Activated CD4-positive, CD25-positive, alpha-beta regulatory T cell treated with anti-CD3 and anti-CD28 coated beads, Interleukin-2, amount 50 U/mL, for 16 hours (primary cell): ENCODE data around the gene ITGBL1.
"Not testable (repeated sequence)": the region's sequence is repeated elsewhere in the genome, so short reads cannot be mapped to it uniquely, and the experiment has no call there.

Experiments
- DNase-seq: peaks from one replicate; pipeline ENCODE4 v3.0.0-alpha.2; 2020; ENCODE audit warnings: low read depth, low spot score

ITGBL1 gene

DNA sequence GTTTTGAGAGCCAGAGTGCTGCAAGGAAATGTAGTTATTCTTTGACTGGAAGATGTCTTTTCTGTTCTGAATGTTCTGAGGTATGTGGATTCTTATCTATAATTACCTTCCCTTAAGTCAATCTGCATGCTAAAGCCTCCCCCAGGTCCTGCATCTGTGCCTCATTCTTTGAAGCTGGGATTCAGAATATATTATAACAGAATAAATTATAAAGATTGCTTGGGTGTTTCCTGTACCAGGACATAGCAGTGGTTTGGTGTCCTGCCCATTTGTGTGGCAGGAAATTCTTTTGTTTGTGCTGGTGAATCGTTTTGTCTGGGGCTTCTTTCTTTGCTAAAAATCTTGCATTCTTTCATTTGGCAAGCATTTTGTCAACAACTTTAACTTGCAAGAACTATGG is 60.2 kb downstream of the ITGBL1 start:
- DNase-seq = no peak

DNA sequence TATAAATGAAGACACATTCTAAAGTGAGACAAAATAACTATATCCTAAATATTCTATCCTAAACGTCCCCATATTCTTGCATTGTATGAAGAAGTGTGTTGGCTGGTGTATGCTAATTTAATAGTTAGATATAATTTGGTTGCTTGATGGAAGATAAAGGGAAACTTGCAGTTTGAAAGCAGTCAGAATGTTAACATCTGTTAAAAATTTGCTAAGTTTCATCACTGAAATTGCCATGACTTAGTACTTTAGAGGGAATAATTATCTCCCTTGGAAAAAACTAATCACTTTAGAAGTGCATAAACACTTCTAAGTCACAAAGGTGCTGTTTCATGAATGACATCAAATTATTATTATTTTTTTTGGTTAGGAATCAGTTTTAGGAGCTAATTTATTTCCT is 61.6 kb downstream of the ITGBL1 start:
- DNase-seq = no peak

DNA sequence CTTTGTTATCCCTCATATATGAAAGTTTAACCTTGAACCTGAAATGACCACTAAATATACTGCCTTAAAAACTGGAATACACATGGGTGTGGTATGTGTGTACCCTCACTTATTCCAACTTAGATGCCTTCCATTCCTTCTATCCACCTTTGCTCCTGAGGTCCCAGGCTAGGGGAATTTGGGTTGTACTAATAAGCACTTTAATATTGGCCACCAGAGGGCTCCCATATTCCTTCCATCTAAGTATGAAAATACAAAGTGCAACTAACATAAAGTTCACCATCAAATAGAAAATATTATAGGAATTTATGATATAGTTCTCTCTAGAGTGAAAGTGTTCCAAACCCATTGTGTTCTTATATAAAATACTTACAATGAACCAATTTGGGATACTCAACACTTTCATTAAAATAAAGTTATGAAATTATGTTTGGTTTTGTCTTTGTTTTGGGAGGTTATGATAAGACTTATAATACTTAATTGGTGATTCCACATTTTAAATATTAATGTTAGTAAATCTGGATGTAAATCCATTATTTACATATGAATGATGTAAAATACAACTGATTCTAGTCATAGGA is 62.3 kb downstream of the ITGBL1 start:
- DNase-seq = no peak

DNA sequence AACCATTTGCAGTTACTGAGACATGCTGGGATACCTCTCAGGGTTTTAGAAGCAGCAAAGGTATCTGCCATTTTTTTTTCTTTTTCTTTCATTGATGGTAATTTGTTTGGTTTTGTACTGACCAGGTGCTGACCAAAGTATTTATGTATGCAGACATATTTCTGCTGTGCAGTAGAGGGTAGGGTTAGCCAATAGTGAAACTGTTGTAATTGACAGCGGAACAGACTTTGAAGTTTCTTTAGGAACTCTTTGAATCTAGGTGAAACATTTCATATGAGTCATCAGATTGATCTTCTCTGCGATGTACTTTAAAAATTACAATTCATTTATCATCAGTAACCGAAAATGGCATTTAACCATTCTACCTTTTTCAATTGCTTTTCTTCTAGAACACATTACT is 63.0 kb downstream of the ITGBL1 start:
- no peak for DNase-seq

DNA sequence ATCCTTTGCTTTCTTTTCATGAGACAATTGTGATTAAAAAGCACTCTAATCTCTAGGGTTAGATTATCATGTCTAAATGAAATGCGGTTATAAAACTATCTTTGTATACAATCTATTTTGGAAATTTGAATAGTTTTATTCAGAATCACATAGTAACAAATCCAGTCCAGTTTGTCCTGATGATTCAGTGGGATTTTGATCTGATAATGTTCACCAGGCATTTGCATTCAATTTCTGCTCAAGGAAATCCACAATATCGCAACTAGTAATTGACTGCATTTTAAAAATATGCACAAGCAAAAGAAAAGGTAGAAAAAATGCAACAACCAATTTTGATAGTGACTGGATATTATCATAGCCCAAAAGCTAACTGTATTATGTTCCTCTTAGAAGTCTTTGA is 63.8 kb downstream of the ITGBL1 start:
- no peak for DNase-seq

DNA sequence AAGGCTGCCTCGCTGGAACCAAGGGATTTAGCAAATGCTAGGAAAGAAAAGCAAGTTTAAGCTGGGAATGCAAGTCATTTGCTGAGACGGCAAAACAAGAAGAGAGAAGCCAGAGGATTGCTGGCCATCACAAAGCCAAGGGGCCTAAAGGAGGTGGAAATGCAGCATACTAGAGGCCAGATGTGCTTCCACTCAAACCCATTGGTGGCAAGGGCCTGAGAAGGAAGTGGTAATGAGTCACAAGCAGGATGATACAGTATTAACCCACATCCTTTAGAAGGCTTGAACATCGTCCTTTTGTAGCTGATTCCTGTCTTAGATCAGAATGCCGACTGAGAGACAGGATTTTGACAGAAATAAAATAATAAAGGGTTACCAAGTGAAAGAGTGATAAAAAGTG is 68.2 kb downstream of the ITGBL1 start:
- DNase-seq = no peak

DNA sequence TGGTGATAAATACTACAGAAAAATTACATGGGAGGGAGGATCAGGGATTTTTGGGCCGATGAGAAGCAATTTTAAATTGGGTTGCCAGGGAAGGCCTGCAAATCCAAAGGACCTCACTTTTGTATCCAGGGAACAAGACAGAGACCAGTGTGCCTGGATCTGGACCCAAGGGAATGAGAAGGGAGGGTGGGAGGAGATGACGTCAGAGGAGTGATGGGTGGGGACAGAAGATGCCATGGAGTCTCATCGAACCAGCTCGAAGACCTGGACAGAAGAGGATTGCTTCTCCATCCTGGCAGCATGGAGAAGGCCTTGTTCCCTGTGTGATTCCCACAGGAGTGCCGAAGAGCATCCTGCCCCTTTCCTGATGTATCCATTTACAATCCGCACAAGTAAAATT is 68.9 kb downstream of the ITGBL1 start:
- no peak for DNase-seq

DNA sequence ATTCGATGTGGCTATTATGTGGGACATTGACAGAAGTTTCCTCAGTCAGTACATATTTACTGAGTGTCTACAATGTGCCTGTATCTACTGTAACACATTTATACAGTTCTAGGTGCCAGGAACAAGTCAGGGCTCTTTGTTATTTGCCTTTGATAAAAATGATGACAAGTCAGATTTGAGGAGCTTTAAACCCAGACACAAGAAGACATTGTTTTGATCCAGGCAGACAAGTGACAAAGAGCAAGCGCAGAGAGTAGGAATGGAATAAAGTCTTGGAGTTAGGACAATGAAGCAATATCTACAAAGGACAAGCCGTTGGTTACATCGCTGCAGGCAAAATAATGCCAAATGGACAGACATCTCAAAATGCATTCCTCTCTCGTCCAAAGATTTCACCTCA is 70.1 kb downstream of the ITGBL1 start:
- DNase-seq = no peak

DNA sequence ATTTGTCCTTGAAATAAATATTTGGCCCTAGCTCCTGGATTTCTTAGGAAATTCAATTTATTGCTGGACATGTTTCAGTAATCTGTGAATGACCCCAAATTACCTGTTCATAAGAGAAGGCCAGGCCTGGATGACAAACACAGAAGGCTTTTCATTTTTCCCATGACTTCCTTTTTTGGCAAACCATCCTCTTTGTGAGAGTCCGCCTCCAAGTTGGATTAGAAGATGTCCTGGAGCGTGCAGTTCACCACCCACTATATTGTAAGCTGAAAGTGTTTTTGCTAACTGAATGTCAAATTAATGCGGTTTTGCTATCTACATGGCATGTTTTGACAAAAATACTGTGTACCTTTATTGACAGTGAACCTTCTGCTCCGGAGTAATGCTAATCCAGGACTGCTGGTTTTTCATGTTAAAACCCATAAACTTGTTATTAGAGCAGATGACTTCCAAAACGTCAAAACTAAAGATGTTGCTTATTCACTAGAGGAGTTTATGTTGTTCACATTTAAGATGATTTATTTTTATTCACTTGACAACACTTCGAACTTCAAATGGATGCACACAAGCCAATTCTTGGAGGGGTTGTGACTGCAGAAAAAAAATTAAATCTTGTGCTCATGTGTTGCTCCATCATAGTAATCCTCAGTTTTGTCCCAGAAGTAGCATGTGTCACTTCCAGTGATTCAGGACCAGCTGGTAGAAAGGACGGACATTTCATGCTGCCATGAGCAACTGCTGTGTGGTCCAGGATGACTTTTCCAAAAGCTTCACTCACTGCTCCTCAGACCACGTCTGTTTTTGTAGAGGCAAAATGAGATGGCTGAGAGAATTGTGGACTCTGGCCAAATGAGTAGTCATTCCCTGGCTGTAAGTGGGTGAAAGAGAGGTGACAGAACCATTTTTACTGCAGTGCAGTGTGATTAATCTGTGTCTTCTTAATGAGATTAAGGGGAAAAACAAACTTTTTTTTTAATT is 71.0 kb downstream of the ITGBL1 start:
- no peak for DNase-seq

DNA sequence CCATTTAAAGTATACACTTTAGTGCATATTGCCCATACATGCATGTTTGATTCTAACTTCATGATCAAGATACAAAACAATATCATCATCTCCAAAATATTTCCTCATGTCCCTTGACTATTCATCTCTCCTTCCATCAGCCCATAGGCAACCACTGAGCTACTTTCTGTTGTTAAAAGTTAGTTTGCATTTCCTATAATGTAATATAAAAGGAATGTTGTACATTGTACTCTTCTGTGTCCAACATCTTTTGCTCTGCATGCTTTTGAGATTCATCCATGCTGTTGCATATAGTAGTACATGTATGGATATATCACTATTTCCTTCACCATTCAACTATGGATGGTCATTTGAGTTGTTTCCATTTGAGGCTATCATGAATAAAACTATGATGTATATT is 74.7 kb downstream of the ITGBL1 start:
- no peak for DNase-seq

DNA sequence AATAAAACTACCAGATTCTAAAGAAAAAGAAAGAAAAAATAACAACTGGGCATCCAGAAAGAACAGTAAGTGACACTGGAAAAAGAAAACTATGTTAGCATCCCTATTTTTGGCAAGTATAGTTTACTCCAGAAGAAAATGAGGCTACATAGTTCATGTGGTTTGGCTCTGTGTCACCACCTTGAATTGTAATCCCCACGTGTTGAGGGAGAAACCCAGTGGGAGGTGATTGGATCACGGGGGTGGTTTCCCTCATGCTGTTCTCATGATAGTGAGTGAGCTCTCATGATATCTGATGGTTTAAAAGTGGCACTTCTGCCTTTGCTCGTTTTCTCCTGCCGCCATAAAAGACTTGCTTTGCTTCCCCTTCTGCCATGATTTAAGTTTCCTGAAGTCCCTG is 76.9 kb downstream of the ITGBL1 start:
- DNase-seq = no peak

DNA sequence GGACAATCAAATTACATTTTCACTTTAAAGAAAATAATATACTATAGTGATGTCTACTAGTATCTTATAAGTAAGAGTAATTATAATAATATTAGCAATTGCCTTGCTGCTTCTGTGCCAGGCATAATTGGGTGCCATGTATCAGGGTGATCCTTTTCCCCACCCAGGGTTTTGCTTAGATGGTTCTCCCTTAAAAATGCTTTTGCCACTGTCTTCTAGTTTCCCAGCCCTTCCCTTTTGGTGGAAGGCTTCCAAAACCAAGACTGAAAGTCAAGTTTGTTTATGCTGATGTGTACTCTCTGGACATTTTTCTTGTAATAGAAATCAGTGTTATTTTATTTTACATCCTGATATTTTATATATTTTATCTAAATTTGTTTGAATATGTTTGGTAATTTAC is 77.8 kb downstream of the ITGBL1 start:
- DNase-seq = no peak

DNA sequence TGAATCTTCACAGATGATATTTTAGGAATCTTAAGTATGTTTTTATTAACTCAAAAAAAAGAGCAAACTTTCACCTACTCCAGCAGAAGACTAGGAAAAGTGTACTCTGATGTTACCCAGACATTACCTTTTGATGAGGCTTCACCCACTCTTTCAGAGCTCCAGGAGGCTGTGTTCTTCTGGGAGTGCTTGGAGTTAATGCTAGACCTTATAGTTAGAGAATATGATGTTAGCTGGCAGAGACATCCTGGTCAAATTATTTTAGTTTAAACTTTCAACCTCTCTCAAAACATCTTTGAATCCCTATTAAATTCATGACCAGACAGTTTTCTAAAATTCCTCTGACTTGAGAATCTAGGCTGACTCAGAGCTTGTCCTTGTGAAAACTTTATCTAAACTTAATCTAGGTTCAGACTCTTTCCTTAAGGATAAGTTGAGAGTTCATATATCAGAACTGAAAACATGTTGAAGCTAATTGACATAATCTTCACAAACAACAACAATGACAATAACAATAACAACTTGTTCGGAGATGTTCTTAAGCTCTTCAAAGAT is 82.8 kb downstream of the ITGBL1 start:
- DNase-seq = no peak

DNA sequence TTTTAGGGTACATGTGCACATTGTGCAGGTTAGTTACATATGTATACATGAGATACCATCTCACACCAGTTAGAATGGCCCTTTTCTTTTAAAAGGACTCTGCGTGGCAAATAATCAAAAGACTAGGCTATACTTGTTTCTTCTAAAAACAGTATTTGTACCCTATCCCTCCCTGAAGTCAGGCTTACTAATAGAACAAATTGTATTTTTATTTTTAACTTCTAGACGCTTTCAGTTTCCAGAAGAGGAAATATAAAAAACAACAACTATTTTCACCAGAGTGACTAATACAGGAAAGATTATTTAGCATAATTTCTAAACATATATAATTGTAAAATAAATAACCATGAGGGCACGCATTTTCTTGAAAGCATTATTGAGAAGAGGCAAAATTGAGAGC is 83.6 kb downstream of the ITGBL1 start:
- DNase-seq = no peak

DNA sequence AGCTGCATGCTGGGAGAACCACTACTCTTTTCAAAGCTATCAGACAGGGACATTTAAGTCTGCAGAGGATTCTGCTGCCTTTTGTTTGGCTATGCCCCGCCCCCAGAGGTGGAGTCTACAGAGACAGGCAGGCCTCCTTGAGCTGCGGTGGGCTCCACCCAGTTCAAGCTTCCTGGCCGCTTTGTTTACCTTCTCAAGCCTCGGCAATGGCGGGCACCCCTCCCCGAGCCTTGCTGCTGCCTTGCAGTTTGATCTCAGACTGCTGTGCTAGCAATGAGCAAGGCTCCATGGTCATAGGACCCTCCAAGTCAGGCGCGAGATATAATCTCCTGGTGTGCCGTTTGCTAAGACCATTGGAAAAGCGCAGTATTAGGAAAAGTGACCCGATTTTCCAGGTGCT is 92.1 kb downstream of the ITGBL1 start:
- DNase-seq = not testable (repeated sequence)

DNA sequence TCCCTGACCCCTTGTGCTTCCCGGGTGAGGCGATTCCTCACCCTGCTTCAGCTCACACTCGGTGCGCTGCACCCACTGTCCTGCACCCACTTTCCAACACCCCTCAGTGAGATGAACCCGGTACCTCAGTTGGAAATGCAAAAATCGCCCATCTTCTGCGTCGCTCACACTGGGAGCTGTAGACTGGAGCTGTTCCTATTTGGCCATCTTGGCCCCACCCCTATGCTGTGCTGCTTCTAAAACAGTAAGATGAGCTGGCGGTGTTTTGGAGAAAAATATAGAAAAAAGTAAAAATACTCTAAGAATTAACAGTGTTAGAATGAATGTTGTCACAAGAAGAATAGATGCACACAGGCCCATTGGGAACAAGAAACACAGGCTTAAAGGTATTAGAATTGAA is 92.5 kb downstream of the ITGBL1 start:
- DNase-seq = no peak

DNA sequence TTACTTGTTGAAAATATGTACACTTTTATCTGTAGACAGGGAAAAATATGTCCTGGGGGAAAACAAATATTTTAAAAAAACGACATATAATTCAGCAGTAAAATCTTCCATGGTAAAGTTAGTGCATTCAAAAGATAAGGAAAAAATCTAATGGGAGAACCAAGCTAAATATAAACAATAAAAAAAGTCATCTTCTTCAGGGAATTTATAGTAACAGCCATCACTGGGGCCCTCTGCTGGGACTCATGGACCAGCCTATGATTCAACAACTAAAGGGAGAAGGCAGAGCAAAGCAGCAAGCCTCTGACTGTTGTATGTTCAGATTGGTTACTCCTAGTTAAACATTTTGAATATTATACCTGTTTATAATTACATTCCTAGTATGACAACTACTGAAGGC is 93.0 kb downstream of the ITGBL1 start:
- no peak for DNase-seq

DNA sequence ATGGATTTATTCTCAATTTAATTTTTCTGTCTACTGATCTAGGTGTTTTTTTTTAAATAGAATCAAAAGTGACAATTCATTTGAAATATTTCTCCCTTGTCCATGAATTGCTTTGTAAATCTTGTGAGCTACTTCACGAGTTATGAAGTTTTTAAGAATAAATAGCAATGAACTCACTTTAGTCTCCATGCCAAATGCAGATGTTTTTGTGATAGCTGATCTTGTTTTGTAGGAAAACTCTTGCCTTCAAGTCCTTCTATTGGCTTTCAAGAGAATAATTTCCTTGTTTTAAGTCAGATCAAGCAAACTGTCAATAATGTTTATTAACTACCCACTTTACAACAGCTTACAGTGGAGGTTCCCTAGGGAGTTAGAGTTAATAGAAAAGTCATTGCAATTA is 99.8 kb downstream of the ITGBL1 start:
- no peak for DNase-seq

DNA sequence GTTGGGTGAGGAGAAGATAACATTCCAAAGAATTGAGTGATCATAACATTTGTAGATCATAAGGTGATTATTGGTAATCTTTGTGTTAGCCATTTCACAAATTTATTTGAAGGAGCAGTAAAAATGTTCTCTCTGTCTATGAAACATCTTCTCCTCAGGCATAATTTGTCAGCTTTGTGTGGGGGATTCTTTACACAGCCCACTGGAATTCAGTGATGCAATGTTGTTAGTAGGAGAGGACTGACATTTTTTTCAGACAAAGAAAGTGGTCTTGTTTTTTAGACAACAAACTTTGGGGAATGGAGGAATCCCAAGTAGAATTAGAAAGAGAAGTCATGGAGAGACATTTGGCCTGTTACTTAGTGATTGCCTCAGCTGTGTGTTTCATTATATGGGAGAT is 100.3 kb downstream of the ITGBL1 start:
- DNase-seq = no peak

DNA sequence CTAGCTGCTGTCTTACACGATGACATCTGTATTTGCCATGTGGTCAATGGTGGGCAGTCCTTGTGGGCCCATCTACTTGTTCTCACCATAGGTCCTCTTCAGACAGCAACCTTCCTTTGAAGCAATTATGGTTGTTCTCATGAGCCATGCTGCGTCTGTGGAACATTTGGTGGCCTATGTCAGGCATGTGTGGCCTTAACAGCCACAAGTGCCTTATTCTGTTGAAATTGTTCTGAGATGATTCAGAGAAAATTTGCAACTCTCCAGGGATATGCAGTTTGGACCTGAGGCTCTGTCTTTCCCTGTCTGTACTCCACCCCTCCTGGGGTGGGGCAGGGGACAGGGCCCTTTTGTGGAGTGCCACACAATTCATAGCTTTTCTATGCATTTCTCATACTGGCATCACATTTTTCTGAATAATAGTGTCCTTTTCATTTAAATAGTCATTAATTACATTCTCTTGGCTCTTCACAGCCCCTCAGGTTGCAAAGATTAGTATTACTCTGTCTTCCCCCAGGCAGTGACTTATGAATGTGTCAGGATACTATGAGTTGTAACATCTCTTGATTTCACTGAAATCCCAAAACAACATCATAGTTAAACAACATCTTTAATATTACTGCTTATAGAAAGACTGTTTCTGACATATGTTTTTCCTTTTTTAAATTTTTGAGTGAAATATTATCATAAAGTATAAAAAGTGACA is 102.1 kb downstream of the ITGBL1 start:
- no peak for DNase-seq

DNA sequence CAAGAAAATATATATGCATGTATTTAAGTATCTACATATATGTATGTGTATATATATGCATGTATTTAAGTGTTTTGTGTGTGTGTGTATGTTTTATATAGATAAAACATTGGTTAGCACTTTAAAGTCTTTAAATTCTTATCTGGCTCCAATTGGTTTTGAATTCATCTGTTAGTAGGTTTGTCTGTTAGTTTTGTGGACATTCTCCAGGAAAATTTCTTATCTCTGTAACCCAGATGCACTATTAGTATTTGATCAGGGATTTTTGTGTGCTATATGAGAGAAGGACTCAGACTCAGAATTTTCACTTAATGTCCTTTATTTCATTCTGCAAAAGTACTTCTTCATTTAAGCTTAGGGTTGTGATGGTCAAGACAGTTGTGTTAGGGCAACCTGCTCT is 103.1 kb downstream of the ITGBL1 start:
- DNase-seq = no peak

DNA sequence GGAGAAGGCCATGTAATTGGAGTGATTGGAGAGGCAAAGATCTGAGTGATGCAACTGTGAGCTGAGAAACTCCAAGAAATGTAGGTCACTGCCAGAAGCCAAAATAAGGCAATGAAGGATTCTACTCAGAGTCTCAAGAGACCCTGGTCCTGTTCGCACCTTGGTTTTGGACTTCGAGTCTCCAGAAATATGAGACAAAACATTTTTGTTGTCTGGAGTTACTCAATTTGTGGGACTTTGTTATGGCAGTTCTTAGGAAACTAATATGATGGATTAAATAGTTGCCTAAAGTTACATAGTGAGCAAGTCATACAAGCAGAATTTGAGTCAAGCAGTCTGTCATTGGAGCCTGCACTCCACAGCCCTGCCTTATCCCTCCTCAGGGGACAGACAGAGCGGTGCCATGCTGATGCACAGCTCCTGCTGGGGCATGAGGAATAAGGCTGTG is 104.2 kb downstream of the ITGBL1 start:
- no peak for DNase-seq
